K562 (cell line): ENCODE measurements around the gene SULT1C3. TPM values are rescaled to one million over a fixed set of nuclear protein-coding genes. Genes with fewer than 3 reads are reported as not detected.

Source experiments
- ATAC-seq: fragments of 200-7000 bp; cut with Tn5 transposase; 3 replicates; pipeline ENCODE4 v1.9.1; 2020; ENCODE audit warnings: moderate library complexity
- BruUV-seq: library from RNA; stranded (reverse); fragments of 400-500 nt; replicated peaks from 2 replicates; lab custom pipeline; 2021; lab: Mats Ljungman, UMichigan
- CTCF ChIA-PET: fragments of 300-600 bp; formaldehyde crosslinking; extraction: SDS; loops from one replicate; lab custom pipeline; 2021; ENCODE audit warnings: low intra/inter-chr PET ratio; lab: Yijun Ruan, JAX
- POLR2A ChIA-PET: fragments of 300-600, 350-650 bp; sonication (Branson Sonifier 250); formaldehyde crosslinking; extraction: SDS; loops from one replicate; lab custom pipeline; 2021; ENCODE audit warnings: antibody characterized with exemption, inconsistent platforms; lab: Yijun Ruan, JAX
- DNase-seq, 4 experiments: peaks; one replicate each; pipeline versions ENCODE4 v3.0.0 to v3.0.0-alpha.2; 2011 to 2018; ENCODE audit warnings: low spot score in 3 of 4, mixed read lengths in 3 of 4; ENCODE audit errors: extremely low read depth in 1 of 4
- FAIRE-seq: peaks from 2 replicates; lab custom pipeline; 2011; peaks lifted over from hg19 to GRCh38; lab: Jason Lieb, UNC
- H2AFZ ChIP-seq: 2 replicates; pipeline ENCODE4 v1.6.0; 2011; ENCODE audit warnings: low read depth, low read length, control low read depth, inconsistent platforms
- H3K27ac ChIP-seq: fragments of 200-600 bp; 3 replicates; pipeline ENCODE4 v1.8.0; 2011; ENCODE audit warnings: low read depth, mild to moderate bottlenecking, control low read depth, inconsistent platforms, low read length, moderate library complexity, mixed read lengths; ENCODE audit errors: extremely low read depth
- H3K27me3 ChIP-seq, 2 experiments: fragments of 300-600 bp in 1 of 2; 2 replicates in 1 of 2; 3 replicates in 1 of 2; pipeline versions ENCODE4 v1.6.0 to v1.8.0; 2011; ENCODE audit warnings: inconsistent platforms in 2 of 2, low read length in 2 of 2, mild to moderate bottlenecking in 1 of 2, mixed read lengths in 1 of 2, moderate library complexity in 1 of 2; ENCODE audit not compliant: control insufficient read depth in 2 of 2, insufficient read depth in 2 of 2
- H3K36me3 ChIP-seq: fragments of 300-600 bp; 3 replicates; pipeline ENCODE4 v1.8.0; 2011; ENCODE audit warnings: mild to moderate bottlenecking, low read length, inconsistent platforms; ENCODE audit not compliant: control insufficient read depth, insufficient read depth
- H3K4me1 ChIP-seq, 2 experiments: fragments of 200-600 bp in 1 of 2; replicated peaks in 1 of 2; 2 replicates in 1 of 2; 3 replicates in 1 of 2; pipeline versions ENCODE4 v1.5.1 to v1.8.0; 2011; ENCODE audit warnings: inconsistent platforms in 2 of 2, low read length in 2 of 2, mild to moderate bottlenecking in 1 of 2, mixed read lengths in 1 of 2, moderate library complexity in 1 of 2; ENCODE audit not compliant: control insufficient read depth in 2 of 2, insufficient read depth in 2 of 2
- H3K4me2 ChIP-seq: 2 replicates; pipeline ENCODE4 v1.6.1; 2011; ENCODE audit warnings: low read length, control low read depth, inconsistent platforms, mixed read lengths; ENCODE audit not compliant: insufficient read depth
- H3K4me3 ChIP-seq: fragments of 200-600 bp; sonication (generic), shearing (Covaris generic); 2 replicates; pipeline ENCODE4 v1.5.1; 2016; ENCODE audit warnings: control low read depth, inconsistent platforms
- H3K79me2 ChIP-seq: fragments of 200-600 bp; 3 replicates; pipeline ENCODE4 v1.8.0; 2011; ENCODE audit warnings: low read length, inconsistent platforms; ENCODE audit not compliant: control insufficient read depth, insufficient read depth
- H3K9ac ChIP-seq, 2 experiments: 2 replicates each; pipeline versions ENCODE4 v1.6.0 to v1.6.1; 2011; ENCODE audit warnings: low read depth in 2 of 2, low read length in 2 of 2, control low read depth in 1 of 2, inconsistent platforms in 1 of 2, mild to moderate bottlenecking in 1 of 2, mixed read lengths in 1 of 2; ENCODE audit not compliant: insufficient read depth in 1 of 2
- H3K9me1 ChIP-seq: one replicate; pipeline ENCODE4 v1.6.0; 2011; ENCODE audit warnings: inconsistent platforms, mild to moderate bottlenecking, low read length, moderate library complexity; ENCODE audit not compliant: control insufficient read depth, insufficient read depth
- H3K9me3 ChIP-seq: replicated peaks from 2 replicates; pipeline ENCODE4 v1.5.1; 2011; ENCODE audit warnings: low read depth, low read length, inconsistent platforms; ENCODE audit not compliant: control insufficient read depth, insufficient read depth
- H4K20me1 ChIP-seq: replicated peaks from 2 replicates; pipeline ENCODE4 v1.6.1; 2011; ENCODE audit warnings: low read length, inconsistent platforms, mixed read lengths; ENCODE audit not compliant: control insufficient read depth, insufficient read depth
- ATF1 ChIP-seq, 2 experiments: fragments of 450-650 bp in 1 of 2; IDR thresholded peaks; 2 replicates each; pipeline ENCODE4 v1.6.1; 2016; ENCODE audit warnings: missing compliant biosample characterization in 1 of 2, missing genetic modification characterization in 1 of 2
- CCAR2 ChIP-seq: fragments of 200-400 bp; formaldehyde crosslinking; IDR thresholded peaks from 2 replicates; pipeline ENCODE4 v1.6.1; 2017; ENCODE audit warnings: mild to moderate bottlenecking, low read depth, low read length
- FOXP1 ChIP-seq: sonication (generic); formaldehyde crosslinking; IDR thresholded peaks from 2 replicates; pipeline ENCODE4 v1.8.0; 2022; ENCODE audit warnings: mild to moderate bottlenecking, missing genetic modification reagents
- HINFP ChIP-seq: fragments of 450-650 bp; conservative IDR thresholded peaks from 2 replicates; pipeline ENCODE4 v1.6.1; 2016; ENCODE audit warnings: missing genetic modification characterization, low read depth, mild to moderate bottlenecking, control low read depth, missing compliant biosample characterization
- KDM1A ChIP-seq, 2 experiments: fragments of 450-650 bp; IDR thresholded peaks; 2 replicates each; pipeline ENCODE4 v1.6.1; 2016; ENCODE audit warnings: mild to moderate bottlenecking in 2 of 2
- MAFG ChIP-seq: fragments of 450-650 bp; conservative IDR thresholded peaks from 2 replicates; pipeline ENCODE4 v1.6.1; 2016; ENCODE audit warnings: missing genetic modification characterization, missing compliant biosample characterization
- WGBS: fragments of 100-300 bp; shearing (Covaris generic); methylation state at CpG from one replicate; pipeline ENCODE4 v1.1.6; 2016; ENCODE audit warnings: low coverage, mixed read lengths; ENCODE audit not compliant: insufficient coverage; ENCODE audit errors: missing lambda C conversion rate; 5-methylcytosine and 5-hydroxymethylcytosine counted together
- in situ Hi-C: fragments of 300-500 bp; cut with MboI; formaldehyde crosslinking; loops from 4 replicates; pipeline ENCODE4 v1.15.0; 2018; ENCODE audit warnings: inconsistent platforms, mixed read lengths
- intact Hi-C: fragments of 100-400 bp; cut with micrococcal nuclease; formaldehyde crosslinking; loops from 2 replicates; pipeline ENCODE4 v1.14.2; 2022
- polyA plus RNA-seq, 8 experiments: library from polyadenylated mRNA; depleted of rRNA in 4 of 8; stranded (reverse) in 5 of 8; unstranded in 3 of 8; fragments of >200 nt; fragmentation: Nextera tagmentation in 2 of 8; fragmentation: Illumina TruSeq in 1 of 8; extraction: Ambion mirVana in 2 of 8; extraction: Trizol in 1 of 8; gene quantifications; 2 replicates each; pipeline versions ENCODE4 v1.2.1 to v1.2.3, GENCODE V29; 2011 to 2014; ENCODE audit warnings: inconsistent platforms in 1 of 8, missing spikeins in 1 of 8
- total RNA-seq, 7 experiments: library from RNA; depleted of rRNA in 6 of 7; stranded (reverse); fragments of >200 nt in 6 of 7; fragmentation: Illumina TruSeq in 2 of 7; extraction: Trizol in 2 of 7; gene quantifications; 2 replicates each; pipeline versions ENCODE4 v1.2.1 to v1.2.3, GENCODE V29; 2011 to 2021; ENCODE audit warnings: low replicate concordance in 1 of 7

SULT1C3 gene
- total and polyA plus RNA-seq, 9 of the 15 experiments (the other 6 are each of a cell fraction or from before 2014, with no cell fraction given), result not detected

- intact Hi-C loops, result no loop called here
- H2AFZ ChIP-seq, result no peak overlapping the region
- no peak overlapping the region for H3K9ac ChIP-seq
- H4K20me1 ChIP-seq, result no peaks in the 10 kb centered on the region
- no peaks in the 10 kb centered on the region for H3K36me3 ChIP-seq
- no peak overlapping the region for H3K27ac ChIP-seq
- CTCF ChIA-PET, result no interaction called here
- H3K4me2 ChIP-seq, result no peak overlapping the region
- no peak for ATAC-seq
- H3K4me3 ChIP-seq, result no peak overlapping the region
- peaks cover 6 to 12% of the 10 kb centered on the region in 2 experiments; a peak in 3 of 5 replicates for H3K27me3 ChIP-seq
- H3K9me1 ChIP-seq, result no peaks in the 10 kb centered on the region
- TF ChIP-seq MAFG (tag) (no peak), KDM1A (IDR thresholded peaks at IDR 0.05) (no peak), CCAR2 (no peak), HINFP (tag) (no peak), ATF1 (CRISPR knock-in tag; IDR thresholded peaks at IDR 0.05) (no peak), ATF1 (tag; IDR thresholded peaks at IDR 0.05) (no peak), FOXP1 (CRISPR knock-in tag) (no peak)
- TF ChIP-seq, all 486 proteins: peak for 0
- POLR2A ChIA-PET, result no interaction called here
- peaks cover 0 to 3% of the 10 kb centered on the region in 2 experiments; a peak in 3 of 5 replicates for H3K4me1 ChIP-seq
- no peak for FAIRE-seq
- no TSS peak for BruUV-seq
- no peak for DNase-seq
- 0% methylated on average over 2 of the region's 2 CpGs for WGBS
- in situ Hi-C loops, result no loop called here
- H3K79me2 ChIP-seq, result no peaks in the 10 kb centered on the region
- no peaks in the 10 kb centered on the region for H3K9me3 ChIP-seq
Observed at GRCh38 chr2:108304975-108305374, 65.2 kb downstream of the SULT1C3 start.
